T-helper 17 cell (primary cell): ENCODE data around the gene KCNB1. TPM values are rescaled to one million over a fixed set of nuclear protein-coding genes. Genes with fewer than 3 reads are reported as not detected.
A peak's percentile ranks its signal among the peaks of the same experiment; 100 is the strongest.

ENCODE experiments used
- ATAC-seq: fragments of 150-1000 bp; cut with Tn5 transposase; 2 replicates; pipeline ENCODE4 v1.10.0; 2021; ENCODE audit warnings: mild to moderate bottlenecking, moderate library complexity
- DNase-seq, 3 donors: peaks; one replicate each; pipeline versions ENCODE4 v3.0.0 to v3.0.0-alpha.2; 2020 to 2021
- H3K9me3 ChIP-seq: one replicate; pipeline ENCODE4 v1.7.0; 2013; ENCODE audit warnings: low read length, mild to moderate bottlenecking; ENCODE audit not compliant: control insufficient read depth, poor library complexity, severe bottlenecking
- H3K27ac Mint-ChIP-seq: one replicate; pipeline ENCODE4 v1.8.0; 2022; ENCODE audit warnings: mild to moderate bottlenecking, moderate library complexity, mixed read lengths
- H3K27me3 Mint-ChIP-seq: one replicate; pipeline ENCODE4 v1.8.0; 2022; ENCODE audit warnings: mixed read lengths
- H3K36me3 Mint-ChIP-seq: one replicate; pipeline ENCODE4 v1.8.0; 2022; ENCODE audit warnings: low read depth, mixed read lengths
- H3K4me1 Mint-ChIP-seq: one replicate; pipeline ENCODE4 v1.8.0; 2022; ENCODE audit warnings: mild to moderate bottlenecking, mixed read lengths
- H3K4me3 Mint-ChIP-seq: one replicate; pipeline ENCODE4 v1.8.0; 2022; ENCODE audit warnings: mild to moderate bottlenecking, moderate library complexity, mixed read lengths
- total RNA-seq, 4 donors: library from RNA in 2 of 4; stranded (reverse) in 2 of 4; gene quantifications; one replicate each; pipeline ENCODE4 v1.2.3 and lab custom pipeline; 2022 to 2026

The KCNB1 gene
- under 1 TPM; 0.12 to 0.21 TPM for total RNA-seq
- 0 to 0.23 reads per million in 2 donors for total RNA-seq (lab: John Stamatoyannopoulos, UW)

GRCh38 chr20:49482621-49483017 is at the start of gene KCNB1:
Gene KCNB1, minus strand, starts transcription at chr20:49482668. Its CDS starts 188 bp downstream, at chr20:49482480.
- H3K27me3 Mint-ChIP-seq = peaks cover 70% of the 10 kb centered on the region
- no peaks in the 10 kb centered on the region for H3K9me3 ChIP-seq
- H3K4me3 Mint-ChIP-seq = peak within 1 kb of the TSS; percentile 75
- H3K4me1 Mint-ChIP-seq = peaks cover 9% of the 10 kb centered on the region
- DNase-seq (peak; percentile 12 to 21 (median 20)), ATAC-seq (peak; percentile 67)
- no peak within 1 kb of the TSS for H3K27ac Mint-ChIP-seq
- peaks cover 2% of the 10 kb centered on the region for H3K36me3 Mint-ChIP-seq

- no peaks in the 10 kb centered on the region for H3K9me3 ChIP-seq
- peaks cover 2% of the 10 kb centered on the region for H3K36me3 Mint-ChIP-seq
- peaks cover 18% of the 10 kb centered on the region for H3K27me3 Mint-ChIP-seq
- peaks cover 2% of the 10 kb centered on the region for H3K4me1 Mint-ChIP-seq
- ATAC-seq (no peak), DNase-seq (no peak)
- no peak overlapping the region for H3K27ac Mint-ChIP-seq
- no peak overlapping the region for H3K4me3 Mint-ChIP-seq
Measured at GRCh38 chr20:49529470-49529869, 47.0 kb upstream of the KCNB1 start.

- H3K27ac Mint-ChIP-seq = no peak overlapping the region
- ATAC-seq (no peak), DNase-seq (no peak)
- H3K9me3 ChIP-seq = no peaks in the 10 kb centered on the region
- peaks cover 18% of the 10 kb centered on the region for H3K27me3 Mint-ChIP-seq
- H3K4me3 Mint-ChIP-seq = no peak overlapping the region
- peaks cover 2% of the 10 kb centered on the region for H3K36me3 Mint-ChIP-seq
- H3K4me1 Mint-ChIP-seq = no peaks in the 10 kb centered on the region
Measured at GRCh38 chr20:49526568-49526967, 44.1 kb upstream of the KCNB1 start.

- ATAC-seq = no peak
Measured at GRCh38 chr20:49526056-49526455, 43.6 kb upstream of the KCNB1 start.

GRCh38 chr20:49523767-49524360 is 41.4 kb upstream of the KCNB1 start:
- DNase-seq = no peak
- peaks cover 3% of the 10 kb centered on the region for H3K4me1 Mint-ChIP-seq
- ATAC-seq = no peak
- H3K27ac Mint-ChIP-seq = no peak overlapping the region
- no peaks in the 10 kb centered on the region for H3K9me3 ChIP-seq
- H3K27me3 Mint-ChIP-seq = peaks cover 29% of the 10 kb centered on the region
- H3K4me3 Mint-ChIP-seq = no peak overlapping the region
- H3K36me3 Mint-ChIP-seq = peaks cover 2% of the 10 kb centered on the region

More at GRCh38 chr20:49526056-49526455, 43.6 kb upstream of the KCNB1 start:
- Mint-ChIP-seq H3K36me3 (peaks cover 2% of the 10 kb centered on the region), H3K4me1 (no peaks in the 10 kb centered on the region), H3K4me3 (no peak overlapping the region), H3K27ac (no peak overlapping the region), H3K27me3 (peaks cover 23% of the 10 kb centered on the region)
- no peaks in the 10 kb centered on the region for H3K9me3 ChIP-seq
- DNase-seq = no peak

- H3K9me3 ChIP-seq = no peaks in the 10 kb centered on the region
- Mint-ChIP-seq H3K4me1 (peaks cover 3% of the 10 kb centered on the region), H3K36me3 (peaks cover 5% of the 10 kb centered on the region), H3K27me3 (peaks cover 39% of the 10 kb centered on the region), H3K4me3 (no peak overlapping the region), H3K27ac (no peak overlapping the region)
- DNase-seq = no peak
- ATAC-seq = no peak
Measured at GRCh38 chr20:49521356-49521755, 38.9 kb upstream of the KCNB1 start.

- H3K9me3 ChIP-seq = no peaks in the 10 kb centered on the region
- H3K27me3 Mint-ChIP-seq = peaks cover 34% of the 10 kb centered on the region
- DNase-seq (no peak), ATAC-seq (no peak)
- H3K36me3 Mint-ChIP-seq = peaks cover 4% of the 10 kb centered on the region
- no peak overlapping the region for H3K4me3 Mint-ChIP-seq
- peaks cover 3% of the 10 kb centered on the region for H3K4me1 Mint-ChIP-seq
- H3K27ac Mint-ChIP-seq = no peak overlapping the region
Measured at GRCh38 chr20:49519777-49520359, 37.4 kb upstream of the KCNB1 start.

GRCh38 chr20:49519212-49519712 is 36.8 kb upstream of the KCNB1 start:
- no peak overlapping the region for H3K4me3 Mint-ChIP-seq
- ATAC-seq = no peak
- DNase-seq = no peak
- no peaks in the 10 kb centered on the region for H3K9me3 ChIP-seq
- peaks cover 3% of the 10 kb centered on the region for H3K4me1 Mint-ChIP-seq
- peaks cover 3% of the 10 kb centered on the region for H3K36me3 Mint-ChIP-seq
- peaks cover 37% of the 10 kb centered on the region for H3K27me3 Mint-ChIP-seq
- H3K27ac Mint-ChIP-seq = no peak overlapping the region

GRCh38 chr20:49518576-49518975 is 36.1 kb upstream of the KCNB1 start:
- Mint-ChIP-seq H3K27me3 (peaks cover 44% of the 10 kb centered on the region), H3K4me1 (peaks cover 3% of the 10 kb centered on the region), H3K27ac (no peak overlapping the region), H3K4me3 (no peak overlapping the region), H3K36me3 (peaks cover 3% of the 10 kb centered on the region)
- DNase-seq (no peak), ATAC-seq (no peak)
- no peaks in the 10 kb centered on the region for H3K9me3 ChIP-seq

- H3K27me3 Mint-ChIP-seq = peaks cover 46% of the 10 kb centered on the region
Measured at GRCh38 chr20:49517805-49518100, 35.3 kb upstream of the KCNB1 start.

GRCh38 chr20:49516916-49517804 is 34.7 kb upstream of the KCNB1 start:
- no peaks in the 10 kb centered on the region for H3K9me3 ChIP-seq
- Mint-ChIP-seq H3K27ac (peak overlapping the region; percentile 77), H3K36me3 (peaks cover 3% of the 10 kb centered on the region), H3K4me1 (peaks cover 3% of the 10 kb centered on the region), H3K4me3 (no peak overlapping the region), H3K27me3 (peaks cover 46% of the 10 kb centered on the region)
- ATAC-seq = no peak
- DNase-seq = no peak

More at GRCh38 chr20:49517805-49518100, 35.3 kb upstream of the KCNB1 start:
- H3K9me3 ChIP-seq = no peaks in the 10 kb centered on the region
- no peak overlapping the region for H3K4me3 Mint-ChIP-seq
- peak overlapping the region; percentile 77 for H3K27ac Mint-ChIP-seq
- peaks cover 3% of the 10 kb centered on the region for H3K4me1 Mint-ChIP-seq
- H3K36me3 Mint-ChIP-seq = peaks cover 3% of the 10 kb centered on the region
- no peak for DNase-seq
- ATAC-seq = no peak

- H3K27me3 Mint-ChIP-seq = peaks cover 47% of the 10 kb centered on the region
- no peak overlapping the region for H3K4me3 Mint-ChIP-seq
- H3K36me3 Mint-ChIP-seq = peaks cover 3% of the 10 kb centered on the region
- H3K27ac Mint-ChIP-seq = no peak overlapping the region
- no peak for DNase-seq
- H3K9me3 ChIP-seq = no peaks in the 10 kb centered on the region
- peaks cover 3% of the 10 kb centered on the region for H3K4me1 Mint-ChIP-seq
- ATAC-seq = no peak
Measured at GRCh38 chr20:49515586-49515985, 33.1 kb upstream of the KCNB1 start.

- no peak for ATAC-seq
- Mint-ChIP-seq H3K4me1 (peaks cover 2% of the 10 kb centered on the region), H3K27me3 (peaks cover 53% of the 10 kb centered on the region)
Measured at GRCh38 chr20:49513517-49513916, 31.0 kb upstream of the KCNB1 start.

More at GRCh38 chr20:49513517-49513916, 31.0 kb upstream of the KCNB1 start:
- H3K27ac Mint-ChIP-seq = no peak overlapping the region
- H3K4me3 Mint-ChIP-seq = no peak overlapping the region
- no peaks in the 10 kb centered on the region for H3K9me3 ChIP-seq
- no peak for DNase-seq
- H3K36me3 Mint-ChIP-seq = peaks cover 3% of the 10 kb centered on the region
